ENCODE measurements around the gene PFN3. TPM values are rescaled to one million over a fixed set of nuclear protein-coding genes. Genes with fewer than 3 reads are reported as not detected.

Gene PFN3
- total RNA-seq, 4 donors from 2014 or later: not detected

DNA sequence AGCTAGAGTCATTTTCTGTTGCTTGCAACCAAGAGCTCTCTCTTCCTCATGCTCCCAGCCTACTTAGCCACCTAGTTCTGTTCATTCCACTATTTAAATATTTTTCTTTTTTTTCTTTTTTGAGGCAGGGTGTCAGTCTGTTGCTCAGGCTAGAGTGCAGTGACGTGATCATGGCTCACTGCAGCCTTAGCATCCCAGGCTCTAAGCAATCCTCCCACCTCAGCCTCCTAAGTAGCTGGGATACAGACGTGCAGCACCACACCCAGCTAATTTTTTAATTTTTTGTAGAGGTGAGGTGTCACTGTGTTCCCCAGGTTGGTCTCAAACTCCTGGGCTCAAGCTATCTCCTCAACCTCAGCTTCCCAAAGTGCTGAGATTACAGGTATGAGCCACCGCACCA lies 14.0 kb upstream of the PFN3 start:
- Histone ChIP-seq H3K4me3 (no peak overlapping the region), H3K27ac (no peak overlapping the region), H3K9me3 (no peaks in the 10 kb centered on the region), H3K36me3 (no peaks in the 10 kb centered on the region), H3K27me3 (no peaks in the 10 kb centered on the region), H3K4me1 (peaks cover 0 to 6% (median 0%) of the 10 kb centered on the region in 3 donors)
- no peak for ATAC-seq
- 68 to 77% methylated on average over 3 of the region's 3 CpGs for WGBS, 2 donors (ENCODE audit: low coverage in 1 of 2)
- TF ChIP-seq POLR2AphosphoS5 (IDR thresholded peaks at IDR 0.05) (no peak), EP300 (IDR thresholded peaks at IDR 0.05) (no peak), CTCF (IDR thresholded peaks at IDR 0.05) (no peak), POLR2A (IDR thresholded peaks at IDR 0.05) (no peak)

GRCh38 chr5:177412603-177413233 lies 12.3 kb upstream of the PFN3 start:
- TF ChIP-seq CTCF (IDR thresholded peaks at IDR 0.05) (no peak), EP300 (IDR thresholded peaks at IDR 0.05) (no peak), POLR2A (IDR thresholded peaks at IDR 0.05) (no peak), POLR2AphosphoS5 (IDR thresholded peaks at IDR 0.05) (no peak)
- no peak overlapping the region for H3K27ac ChIP-seq
- peaks cover 0 to 6% (median 0%) of the 10 kb centered on the region in 3 donors for H3K4me1 ChIP-seq
- ATAC-seq: no peak
- H3K27me3 ChIP-seq: peaks cover 11% of the 10 kb centered on the region
- H3K4me3 ChIP-seq: no peak overlapping the region
- WGBS, 2 donors (ENCODE audit: low coverage in 1 of 2): 83 to 87% methylated on average over 4 to 6 of the region's 8 CpGs
- no peaks in the 10 kb centered on the region for H3K9me3 ChIP-seq
- no peaks in the 10 kb centered on the region for H3K36me3 ChIP-seq

GRCh38 chr5:177410575-177410974 lies 10.1 kb upstream of the PFN3 start:
- ATAC-seq: no peak
- Histone ChIP-seq H3K27me3 (peaks cover 17% of the 10 kb centered on the region), H3K36me3 (no peaks in the 10 kb centered on the region), H3K4me1 (no peaks in the 10 kb centered on the region), H3K4me3 (no peak overlapping the region), H3K9me3 (no peaks in the 10 kb centered on the region), H3K27ac (no peak overlapping the region)
- no peak for TF ChIP-seq CTCF (IDR thresholded peaks at IDR 0.05)
- TF ChIP-seq POLR2AphosphoS5 (IDR thresholded peaks at IDR 0.05): no peak
- TF ChIP-seq POLR2A (IDR thresholded peaks at IDR 0.05): no peak
- no peak for TF ChIP-seq EP300 (IDR thresholded peaks at IDR 0.05)
- WGBS, 2 donors (ENCODE audit: low coverage in 1 of 2): 81 to 89% methylated on average over 3 of the region's 3 CpGs

- Histone ChIP-seq H3K4me1 (peaks cover 0 to 8% (median 5%) of the 10 kb centered on the region in 3 donors), H3K9me3 (no peaks in the 10 kb centered on the region), H3K27me3 (peaks cover 30% of the 10 kb centered on the region), H3K36me3 (no peaks in the 10 kb centered on the region), H3K27ac (no peak within 1 kb of the TSS), H3K4me3 (no peak within 1 kb of the TSS)
- no peak for TF ChIP-seq CTCF (IDR thresholded peaks at IDR 0.05)
- TF ChIP-seq EP300 (IDR thresholded peaks at IDR 0.05): no peak
- TF ChIP-seq POLR2AphosphoS5 (IDR thresholded peaks at IDR 0.05): no peak
- no peak for TF ChIP-seq POLR2A (IDR thresholded peaks at IDR 0.05)
- ATAC-seq: no peak
- 68 to 83% methylated on average over 2 to 3 of the region's 9 CpGs for WGBS, 2 donors (ENCODE audit: low coverage in 1 of 2)
Observed at GRCh38 chr5:177409043-177409801, 8.8 kb upstream of the PFN3 start, which contains the start of gene F12. F12 (minus strand) TSS chr5:177409564; CDS start chr5:177409527, 37 bp downstream.

Data from gastroesophageal sphincter (tissue), 4 donors.